ENCODE measurements around the gene HEATR1.

The HEATR1 gene

GRCh38 chr1:236552901-236553300 is 51.4 kb downstream of the HEATR1 start:
- TF ChIP-seq, protein P1, sequence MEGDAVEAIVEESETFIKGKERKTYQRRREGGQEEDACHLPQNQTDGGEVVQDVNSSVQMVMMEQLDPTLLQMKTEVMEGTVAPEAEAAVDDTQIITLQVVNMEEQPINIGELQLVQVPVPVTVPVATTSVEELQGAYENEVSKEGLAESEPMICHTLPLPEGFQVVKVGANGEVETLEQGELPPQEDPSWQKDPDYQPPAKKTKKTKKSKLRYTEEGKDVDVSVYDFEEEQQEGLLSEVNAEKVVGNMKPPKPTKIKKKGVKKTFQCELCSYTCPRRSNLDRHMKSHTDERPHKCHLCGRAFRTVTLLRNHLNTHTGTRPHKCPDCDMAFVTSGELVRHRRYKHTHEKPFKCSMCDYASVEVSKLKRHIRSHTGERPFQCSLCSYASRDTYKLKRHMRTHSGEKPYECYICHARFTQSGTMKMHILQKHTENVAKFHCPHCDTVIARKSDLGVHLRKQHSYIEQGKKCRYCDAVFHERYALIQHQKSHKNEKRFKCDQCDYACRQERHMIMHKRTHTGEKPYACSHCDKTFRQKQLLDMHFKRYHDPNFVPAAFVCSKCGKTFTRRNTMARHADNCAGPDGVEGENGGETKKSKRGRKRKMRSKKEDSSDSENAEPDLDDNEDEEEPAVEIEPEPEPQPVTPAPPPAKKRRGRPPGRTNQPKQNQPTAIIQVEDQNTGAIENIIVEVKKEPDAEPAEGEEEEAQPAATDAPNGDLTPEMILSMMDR (IDR thresholded peaks at IDR 0.05; ENCODE audit: low read depth, low read length, missing control alignments) = no peak
- peaks cover 94% of the 10 kb centered on the region for H3K36me3 ChIP-seq (replicated peaks)
- no peak overlapping the region for H3K27ac ChIP-seq
- H3K27me3 ChIP-seq (replicated peaks) = no peaks in the 10 kb centered on the region
- no peak for DNase-seq
- in situ Hi-C loops (cut with HindIII; ENCODE audit: low pct_ligation_motif_present, low sequenced_read_pairs) = no loop called here
- H3K4me3 ChIP-seq (ENCODE audit: low read depth, low read length) = no peak overlapping the region

- H3K27ac ChIP-seq = no peak overlapping the region
- H3K4me3 ChIP-seq (ENCODE audit: low read depth, low read length) = no peak overlapping the region
- TF ChIP-seq, protein P1 (IDR thresholded peaks at IDR 0.05; ENCODE audit: low read depth, low read length, missing control alignments) = no peak
- DNase-seq = no peak
- in situ Hi-C loops (cut with HindIII; ENCODE audit: low pct_ligation_motif_present, low sequenced_read_pairs) = no loop called here
- H3K36me3 ChIP-seq (replicated peaks) = peaks cover 97% of the 10 kb centered on the region
- H3K27me3 ChIP-seq (replicated peaks) = no peaks in the 10 kb centered on the region
These were observed 52.2 kb downstream of the HEATR1 start for GRCh38 chr1:236552096-236552495.

DNA sequence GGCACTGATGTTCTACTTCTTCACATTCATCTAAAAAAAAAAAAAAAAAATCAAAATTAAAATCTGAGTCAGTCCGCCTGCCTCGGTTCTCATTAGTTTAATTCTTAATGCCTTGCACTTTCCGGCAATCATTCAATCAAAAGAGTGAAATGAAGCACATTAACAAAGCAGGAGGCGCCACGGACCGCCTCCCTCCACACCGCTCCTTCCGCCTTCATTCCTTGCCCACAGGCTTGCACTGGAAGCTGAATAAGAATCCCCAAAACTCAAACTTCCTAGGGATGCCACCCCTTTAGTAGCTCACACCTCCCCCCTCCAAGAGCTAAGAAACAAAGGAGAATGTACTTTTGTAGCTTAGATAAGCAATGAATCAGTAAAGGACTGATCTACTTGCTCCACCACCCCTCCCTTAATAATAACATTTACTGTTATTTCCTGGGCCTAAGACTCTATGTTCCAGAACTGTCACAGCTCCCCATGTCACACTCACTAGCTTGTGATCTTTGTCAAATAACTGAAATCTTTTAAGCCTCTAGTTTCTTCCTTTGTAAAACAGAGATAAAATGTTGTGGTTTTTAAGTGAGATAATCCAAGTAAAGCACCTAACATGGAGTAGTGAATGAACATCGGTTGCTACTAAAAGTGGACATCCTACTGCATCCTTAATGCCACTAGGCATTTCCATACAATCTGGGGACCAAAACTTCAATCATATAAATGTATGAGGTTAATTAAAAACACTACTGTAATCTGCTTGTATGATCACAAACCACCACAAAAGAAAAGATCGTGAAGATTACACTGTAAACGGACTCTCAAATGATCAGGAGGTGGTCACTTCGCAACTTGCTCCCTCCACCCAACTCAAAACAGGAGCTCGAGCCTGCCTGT is 53.1 kb downstream of the HEATR1 start:
- DNase-seq = no peak
- Histone ChIP-seq H3K27ac (no peak overlapping the region), H3K36me3 (replicated peaks) (peaks cover 96% of the 10 kb centered on the region), H3K27me3 (replicated peaks) (no peaks in the 10 kb centered on the region), H3K4me3 (ENCODE audit: low read depth, low read length) (no peak overlapping the region)
- TF ChIP-seq, protein P1 (IDR thresholded peaks at IDR 0.05; ENCODE audit: low read depth, low read length, missing control alignments) = no peak
- in situ Hi-C loops (cut with HindIII; ENCODE audit: low pct_ligation_motif_present, low sequenced_read_pairs) = no loop called here

GRCh38 chr1:236548452-236548851 is 55.9 kb downstream of the HEATR1 start:
- no peak overlapping the region for H3K27ac ChIP-seq
- DNase-seq = no peak
- in situ Hi-C loops (cut with HindIII; ENCODE audit: low pct_ligation_motif_present, low sequenced_read_pairs) = no loop called here
- no peaks in the 10 kb centered on the region for H3K27me3 ChIP-seq (replicated peaks)
- no peak overlapping the region for H3K4me3 ChIP-seq (ENCODE audit: low read depth, low read length)
- TF ChIP-seq, protein P1 (IDR thresholded peaks at IDR 0.05; ENCODE audit: low read depth, low read length, missing control alignments) = no peak
- H3K36me3 ChIP-seq (replicated peaks) = peaks cover 83% of the 10 kb centered on the region

DNA sequence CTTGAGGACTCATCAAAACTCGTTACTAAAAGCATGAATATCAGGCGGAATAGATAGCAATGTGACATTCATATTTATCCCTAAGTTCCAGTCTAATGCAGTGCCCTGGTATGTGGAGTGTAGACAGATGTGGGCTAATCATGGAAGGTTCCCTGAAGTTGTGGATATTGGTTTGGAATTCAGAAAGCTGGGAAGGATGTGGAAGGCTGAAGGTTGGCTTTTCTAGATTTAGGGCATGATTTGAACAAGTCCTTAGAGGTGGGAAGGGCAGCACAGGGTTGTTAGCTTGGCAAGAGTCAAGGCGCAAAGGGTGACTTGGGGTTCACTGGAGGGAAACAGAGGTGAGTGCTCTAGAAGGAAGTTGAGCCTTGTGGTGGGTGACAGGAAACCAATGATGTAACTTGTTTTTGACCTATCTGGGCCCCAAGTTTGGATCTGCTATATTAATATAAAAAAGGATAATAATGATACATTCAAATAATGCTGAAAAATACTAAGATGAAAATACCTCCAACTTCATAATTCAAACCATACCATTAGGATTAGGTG is 58.6 kb downstream of the HEATR1 start:
- Histone ChIP-seq H3K27ac (no peak overlapping the region), H3K27me3 (replicated peaks) (no peaks in the 10 kb centered on the region), H3K36me3 (replicated peaks) (peaks cover 62% of the 10 kb centered on the region), H3K4me3 (ENCODE audit: low read depth, low read length) (no peak overlapping the region)
- DNase-seq = no peak
- in situ Hi-C loops (cut with HindIII; ENCODE audit: low pct_ligation_motif_present, low sequenced_read_pairs) = no loop called here
- TF ChIP-seq, protein P1 (IDR thresholded peaks at IDR 0.05; ENCODE audit: low read depth, low read length, missing control alignments) = no peak

Data from brain microvascular endothelial cell (primary cell).